CD4-positive, alpha-beta T cell treated with Interleukin-1 beta for 1 hour (primary cell): ENCODE measurements around the gene LDHB.
A peak's percentile ranks its signal among the peaks of the same experiment; 100 is the strongest.
"Not testable (repeated sequence)": the region's sequence is repeated elsewhere in the genome, so short reads cannot be mapped to it uniquely, and the experiment has no call there.

ENCODE experiments used
- DNase-seq, 2 donors: peaks; one replicate each; pipeline ENCODE4 v3.0.0-alpha.2; 2020 to 2022

Gene LDHB

GRCh38 chr12:21659383-21659782 is 1.7 kb upstream of the LDHB start:
- DNase-seq: peak in 1 of 2 donors; percentile 17

GRCh38 chr12:21656905-21657325 is 727 bp downstream of the LDHB start:
- DNase-seq: peak; percentile 22 to 45

- peak in 1 of 2 donors; percentile 15 for DNase-seq
Observed at GRCh38 chr12:21655591-21655990, 2.1 kb downstream of the LDHB start.

GRCh38 chr12:21651821-21652220 is 5.8 kb downstream of the LDHB start:
- no peak for DNase-seq

GRCh38 chr12:21650997-21651396 is 6.6 kb downstream of the LDHB start:
- no peak for DNase-seq

- DNase-seq: no peak
Observed at GRCh38 chr12:21649034-21649433, 8.6 kb downstream of the LDHB start.

GRCh38 chr12:21648378-21648777 is 9.3 kb downstream of the LDHB start:
- no peak for DNase-seq

- no peak for DNase-seq
Observed at GRCh38 chr12:21647179-21647578, 10.5 kb downstream of the LDHB start.

- DNase-seq: not testable (repeated sequence)
Observed at GRCh38 chr12:21645041-21645500, 12.6 kb downstream of the LDHB start.

GRCh38 chr12:21644516-21644915 is 13.1 kb downstream of the LDHB start:
- no peak for DNase-seq

GRCh38 chr12:21643758-21644157 is 13.9 kb downstream of the LDHB start:
- DNase-seq: no peak

GRCh38 chr12:21642707-21643389 is 14.8 kb downstream of the LDHB start:
- DNase-seq: no peak

GRCh38 chr12:21638054-21638891 is 19.4 kb downstream of the LDHB start:
- no peak for DNase-seq

- DNase-seq: no peak
Observed at GRCh38 chr12:21634245-21634644, 23.4 kb downstream of the LDHB start.

GRCh38 chr12:21631367-21631766 is 26.3 kb downstream of the LDHB start:
- DNase-seq: no peak

GRCh38 chr12:21627924-21628323 is 29.7 kb downstream of the LDHB start:
- DNase-seq: no peak

- no peak for DNase-seq
Observed at GRCh38 chr12:21618566-21618965, 39.1 kb downstream of the LDHB start.

GRCh38 chr12:21617030-21617429 is 40.6 kb downstream of the LDHB start:
- DNase-seq: no peak

GRCh38 chr12:21615431-21615830 is 42.2 kb downstream of the LDHB start:
- DNase-seq: peak in 1 of 2 donors; percentile 22

- peak in 1 of 2 donors; percentile 33 for DNase-seq
Observed at GRCh38 chr12:21614506-21614905, 43.1 kb downstream of the LDHB start.

GRCh38 chr12:21613931-21614330 is 43.7 kb downstream of the LDHB start:
- no peak for DNase-seq

- no peak for DNase-seq
Observed at GRCh38 chr12:21608196-21608595, 49.4 kb downstream of the LDHB start.

GRCh38 chr12:21607701-21608100 is 49.9 kb downstream of the LDHB start:
- peak in 1 of 2 donors; percentile 38 for DNase-seq

GRCh38 chr12:21606175-21606574 is 51.5 kb downstream of the LDHB start:
- no peak for DNase-seq
